ENCODE results near the gene PODXL.
A peak's percentile ranks its signal among the peaks of the same experiment; 100 is the strongest.
"Not testable (repeated sequence)": the region's sequence is repeated elsewhere in the genome, so short reads cannot be mapped to it uniquely, and the experiment has no call there.

PODXL gene

GRCh38 chr7:131489196-131489595 is 67.2 kb downstream of the PODXL start:
- no peak for DNase-seq (ENCODE audit: low spot score)

GRCh38 chr7:131488361-131488760 is 68.1 kb downstream of the PODXL start:
- peak; percentile 17 for DNase-seq (ENCODE audit: low spot score)

- no peak for DNase-seq (ENCODE audit: low spot score)
Observed at GRCh38 chr7:131487217-131487616, 69.2 kb downstream of the PODXL start.

- no peak for DNase-seq (ENCODE audit: low spot score)
Observed at GRCh38 chr7:131486346-131486745, 70.1 kb downstream of the PODXL start.

GRCh38 chr7:131483586-131483985 is 72.8 kb downstream of the PODXL start:
- DNase-seq (ENCODE audit: low spot score) = no peak

GRCh38 chr7:131482800-131483199 is 73.6 kb downstream of the PODXL start:
- DNase-seq (ENCODE audit: low spot score) = no peak

- peak; percentile 53 for DNase-seq (ENCODE audit: low spot score)
Observed at GRCh38 chr7:131480384-131481315, 75.8 kb downstream of the PODXL start.

GRCh38 chr7:131476740-131477139 is 79.7 kb downstream of the PODXL start:
- DNase-seq (ENCODE audit: low spot score) = no peak

GRCh38 chr7:131471250-131472004 is 85.0 kb downstream of the PODXL start:
- DNase-seq (ENCODE audit: low spot score) = no peak

- DNase-seq (ENCODE audit: low spot score) = no peak
Observed at GRCh38 chr7:131467788-131468187, 88.6 kb downstream of the PODXL start.

- DNase-seq (ENCODE audit: low spot score) = no peak
Observed at GRCh38 chr7:131466735-131467365, 89.6 kb downstream of the PODXL start.

GRCh38 chr7:131462715-131463114 is 93.7 kb downstream of the PODXL start:
- not testable (repeated sequence) for DNase-seq (ENCODE audit: low spot score)

GRCh38 chr7:131462059-131462458 is 94.4 kb downstream of the PODXL start:
- DNase-seq (ENCODE audit: low spot score) = no peak

GRCh38 chr7:131459256-131459655 is 97.2 kb downstream of the PODXL start:
- DNase-seq (ENCODE audit: low spot score) = no peak

GRCh38 chr7:131456338-131456737 is 100.1 kb downstream of the PODXL start:
- no peak for DNase-seq (ENCODE audit: low spot score)

- no peak for DNase-seq (ENCODE audit: low spot score)
Observed at GRCh38 chr7:131455546-131455945, 100.9 kb downstream of the PODXL start.

GRCh38 chr7:131455001-131455400 is 101.4 kb downstream of the PODXL start:
- DNase-seq (ENCODE audit: low spot score) = no peak

- no peak for DNase-seq (ENCODE audit: low spot score)
Observed at GRCh38 chr7:131454498-131454897, 101.9 kb downstream of the PODXL start.
